Naive B cell (primary cell): ENCODE measurements around the gene BCL11A. TPM values are rescaled to one million over a fixed set of nuclear protein-coding genes. Genes with fewer than 3 reads are reported as not detected.

Source experiments
- ATAC-seq, 2 donors: fragments of 150-1000 bp; cut with Tn5 transposase; 2 replicates each; pipeline ENCODE4 v1.10.0; 2021; ENCODE audit warnings: low read depth in 2 of 2, mild to moderate bottlenecking in 2 of 2, moderate library complexity in 2 of 2
- DNase-seq: peaks from one replicate; pipeline ENCODE4 v3.0.0; 2022
- H3K27ac Mint-ChIP-seq, 6 donors: one replicate each; pipeline ENCODE4 v1.8.0; 2020 to 2022; ENCODE audit warnings: mild to moderate bottlenecking in 6 of 6, mixed read lengths in 6 of 6, moderate library complexity in 5 of 6, inconsistent platforms in 2 of 6
- H3K27me3 Mint-ChIP-seq, 3 donors: one replicate each; pipeline ENCODE4 v1.8.0; 2021 to 2022; ENCODE audit warnings: mixed read lengths in 3 of 3, mild to moderate bottlenecking in 1 of 3
- H3K36me3 Mint-ChIP-seq, 2 donors: one replicate each; pipeline ENCODE4 v1.8.0; 2020 to 2022; ENCODE audit warnings: mixed read lengths in 2 of 2, inconsistent platforms in 1 of 2, mild to moderate bottlenecking in 1 of 2
- H3K4me1 Mint-ChIP-seq, 3 donors: one replicate each; pipeline ENCODE4 v1.8.0; 2020 to 2022; ENCODE audit warnings: mixed read lengths in 3 of 3, inconsistent platforms in 1 of 3, mild to moderate bottlenecking in 1 of 3, moderate library complexity in 1 of 3
- H3K4me3 Mint-ChIP-seq, 8 donors: one replicate each; pipeline ENCODE4 v1.8.0; 2020 to 2022; ENCODE audit warnings: mild to moderate bottlenecking in 8 of 8, mixed read lengths in 8 of 8, moderate library complexity in 8 of 8, inconsistent platforms in 2 of 8
- H3K9me3 Mint-ChIP-seq, 7 donors: one replicate each; pipeline ENCODE4 v1.8.0; 2020 to 2022; ENCODE audit warnings: mixed read lengths in 7 of 7, mild to moderate bottlenecking in 5 of 7, inconsistent platforms in 2 of 7, moderate library complexity in 1 of 7
- polyA plus RNA-seq, 6 donors: library from polyadenylated mRNA; unstranded; fragments of 300-500 nt; fragmentation: Illumina TruSeq; gene quantifications; one replicate each; pipeline ENCODE4 v1.2.3, GENCODE V29; 2021; ENCODE audit warnings: low read depth in 6 of 6

BCL11A gene
- polyA plus RNA-seq, 6 donors from 2014 or later, result 152 to 246 (median 192) TPM

- Mint-ChIP-seq H3K36me3 (peaks cover 11 to 29% of the 10 kb centered on the region in 2 donors), H3K27me3 (no peaks in the 10 kb centered on the region), H3K27ac (peak overlapping the region; percentile 48 to 94 (median 85)), H3K4me3 (peak overlapping the region; percentile 36 to 86 (median 64)), H3K9me3 (no peaks in the 10 kb centered on the region), H3K4me1 (peaks cover 75 to 95% (median 82%) of the 10 kb centered on the region in 3 donors)
- no peak for DNase-seq
- no peak for ATAC-seq
These were observed 17.7 kb downstream of the BCL11A start for GRCh38 chr2:60535685-60536312.

GRCh38 chr2:60534892-60535684 lies 18.4 kb downstream of the BCL11A start:
- Mint-ChIP-seq H3K4me1 (peaks cover 77 to 97% (median 83%) of the 10 kb centered on the region in 3 donors), H3K4me3 (peak overlapping the region; percentile 18 to 82 (median 62)), H3K36me3 (peaks cover 11 to 29% of the 10 kb centered on the region in 2 donors), H3K27ac (peak overlapping the region; percentile 47 to 94 (median 85)), H3K27me3 (no peaks in the 10 kb centered on the region), H3K9me3 (no peaks in the 10 kb centered on the region)
- ATAC-seq (no peak), DNase-seq (no peak)

GRCh38 chr2:60534052-60534685 lies 19.3 kb downstream of the BCL11A start:
- DNase-seq (no peak), ATAC-seq (peak; percentile 38 to 40)
- no peaks in the 10 kb centered on the region for H3K9me3 Mint-ChIP-seq
- H3K27ac Mint-ChIP-seq, result peak overlapping the region; percentile 11 to 93 (median 82)
- peak overlapping the region; percentile 15 to 88 (median 56) for H3K4me3 Mint-ChIP-seq
- peaks cover 13 to 31% of the 10 kb centered on the region in 2 donors for H3K36me3 Mint-ChIP-seq
- no peaks in the 10 kb centered on the region for H3K27me3 Mint-ChIP-seq
- H3K4me1 Mint-ChIP-seq, result peaks cover 82 to 99% (median 92%) of the 10 kb centered on the region in 3 donors

DNA sequence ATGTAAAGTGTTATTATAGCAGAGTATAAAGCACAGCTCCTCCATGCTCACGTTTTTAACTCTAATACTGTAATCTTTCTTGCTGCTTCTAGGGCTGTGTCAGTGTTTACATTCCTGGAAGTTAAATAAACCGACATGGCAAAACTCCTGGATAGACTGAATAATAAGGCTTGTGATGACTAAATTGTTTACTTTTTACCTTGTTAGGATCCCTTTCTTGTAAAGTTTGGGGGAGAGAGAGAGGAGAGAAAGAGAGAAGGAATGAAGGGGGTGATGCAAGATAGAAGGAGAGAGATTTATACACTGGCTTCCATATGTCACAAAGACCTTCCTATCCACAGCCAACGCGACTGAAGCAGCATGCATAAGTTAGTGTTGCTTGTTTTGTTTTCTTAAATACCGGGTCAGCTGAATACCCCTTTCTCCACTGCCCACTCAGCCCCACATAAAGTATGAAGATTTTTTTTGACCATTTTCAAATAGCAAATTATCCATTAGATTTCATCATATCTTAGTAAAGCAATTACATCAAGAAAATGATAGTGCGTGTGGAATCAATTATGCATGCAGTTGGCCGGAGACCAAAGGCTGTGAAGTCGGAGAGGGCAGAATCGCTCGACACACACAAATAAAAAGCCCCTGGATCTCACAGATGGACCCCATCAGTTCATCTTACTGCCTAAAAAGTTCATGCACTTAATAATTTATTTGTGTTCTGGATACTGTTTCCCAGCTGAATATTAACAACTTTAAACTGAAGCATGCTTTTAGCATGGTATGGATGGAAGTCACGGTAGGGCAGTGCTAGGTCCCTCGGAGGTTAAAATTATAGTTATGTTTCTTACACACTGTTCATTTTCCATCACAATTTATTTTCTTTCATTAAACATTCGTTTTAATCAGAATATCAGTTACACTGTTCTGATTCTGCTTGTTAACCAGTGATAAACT lies 20.1 kb downstream of the BCL11A start:
- Mint-ChIP-seq H3K4me1 (peaks cover 84 to 99% (median 97%) of the 10 kb centered on the region in 3 donors), H3K36me3 (peaks cover 16 to 29% of the 10 kb centered on the region in 2 donors), H3K4me3 (peak overlapping the region; percentile 15 to 88 (median 69)), H3K9me3 (no peaks in the 10 kb centered on the region), H3K27me3 (no peaks in the 10 kb centered on the region), H3K27ac (peak overlapping the region; percentile 83 to 97 (median 94))
- ATAC-seq (no peak), DNase-seq (no peak)

DNA sequence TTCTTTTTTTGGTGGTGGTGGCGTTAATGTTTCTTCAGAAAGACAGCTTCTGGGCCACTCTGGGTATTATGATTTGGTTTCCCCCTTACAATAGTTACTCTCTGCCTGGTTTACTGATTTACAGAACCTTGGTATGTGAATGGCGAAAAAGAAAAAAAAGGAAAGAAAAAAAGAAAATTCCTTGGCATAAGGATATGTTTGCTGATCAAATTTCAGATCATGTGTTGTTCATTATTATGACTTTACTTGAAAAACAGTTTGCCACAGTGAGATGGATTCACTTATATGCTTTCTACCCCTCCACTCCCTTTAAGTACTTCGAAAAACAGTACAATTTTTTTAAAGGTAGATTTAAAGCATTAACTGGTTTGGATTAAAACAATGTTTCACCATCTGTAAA lies 21.0 kb downstream of the BCL11A start:
- Mint-ChIP-seq H3K4me3 (peak overlapping the region; percentile 77 to 89 (median 83)), H3K27me3 (no peaks in the 10 kb centered on the region), H3K9me3 (no peaks in the 10 kb centered on the region), H3K4me1 (peaks cover 88 to 99% (median 97%) of the 10 kb centered on the region in 3 donors), H3K27ac (peak overlapping the region; percentile 83 to 98 (median 95)), H3K36me3 (peaks cover 26 to 31% of the 10 kb centered on the region in 2 donors)
- ATAC-seq (no peak), DNase-seq (no peak)

DNA sequence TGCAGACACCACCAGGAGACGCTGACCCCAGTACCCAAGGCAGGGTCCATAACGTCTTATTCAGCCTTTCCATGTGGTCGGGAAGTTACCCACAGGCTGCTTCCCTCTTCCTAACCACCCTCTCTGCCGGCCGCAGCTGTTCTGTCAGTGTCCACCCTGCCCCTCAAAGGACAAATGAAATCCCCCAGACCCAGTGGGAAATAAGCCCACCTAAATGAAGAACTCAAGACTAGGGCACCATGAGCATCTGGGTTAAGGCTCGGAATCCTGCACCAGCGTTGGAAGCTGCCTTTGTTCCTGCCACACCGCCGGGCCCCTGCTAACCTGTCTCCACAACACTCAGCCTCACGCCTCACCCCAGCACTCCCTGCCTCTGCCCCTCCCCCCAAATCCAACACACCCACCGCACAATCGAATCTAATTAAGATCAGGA lies 21.7 kb downstream of the BCL11A start:
- Mint-ChIP-seq H3K4me1 (peaks cover 95 to 100% (median 99%) of the 10 kb centered on the region in 3 donors), H3K27ac (peak overlapping the region; percentile 87 to 98 (median 95)), H3K27me3 (no peaks in the 10 kb centered on the region), H3K9me3 (no peaks in the 10 kb centered on the region), H3K4me3 (peak overlapping the region; percentile 77 to 89 (median 83)), H3K36me3 (peaks cover 31 to 33% of the 10 kb centered on the region in 2 donors)
- peak; percentile 17 to 25 for ATAC-seq
- DNase-seq, result no peak

DNA sequence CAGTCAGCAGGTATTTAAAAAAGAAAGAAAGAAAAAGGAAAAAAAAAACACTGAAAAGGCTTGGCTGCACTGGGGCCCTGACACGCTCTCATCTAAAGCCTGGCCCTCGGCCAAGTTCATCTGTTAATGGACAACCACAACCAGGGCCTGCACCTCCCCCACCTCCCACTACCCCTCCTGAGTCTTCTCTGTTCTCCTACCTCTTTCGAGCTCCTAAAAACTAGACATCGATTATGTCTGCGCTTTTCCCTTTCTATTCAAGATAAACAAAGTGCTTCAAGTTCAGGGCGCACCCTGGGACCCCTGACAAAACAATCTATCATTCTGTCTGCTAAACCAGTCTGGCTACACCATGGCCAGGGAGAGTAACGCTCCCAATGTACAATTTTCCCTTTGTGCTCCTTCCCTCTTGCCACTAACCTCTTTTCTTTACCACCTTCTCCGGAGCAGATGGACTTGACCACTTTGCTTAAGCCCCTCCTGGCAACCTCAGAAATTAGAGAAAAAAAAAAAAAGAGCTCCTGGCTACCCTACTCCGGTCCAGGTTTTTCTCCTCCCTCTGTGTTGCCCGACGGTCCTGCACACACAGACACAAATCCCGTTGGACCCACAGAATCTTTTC lies 22.7 kb downstream of the BCL11A start:
- Mint-ChIP-seq H3K4me3 (peak overlapping the region; percentile 65 to 90 (median 84)), H3K27me3 (no peaks in the 10 kb centered on the region), H3K27ac (peak overlapping the region; percentile 93 to 98 (median 95)), H3K36me3 (peaks cover 31 to 34% of the 10 kb centered on the region in 2 donors), H3K4me1 (peaks cover 96 to 100% (median 99%) of the 10 kb centered on the region in 3 donors), H3K9me3 (no peaks in the 10 kb centered on the region)
- DNase-seq (no peak), ATAC-seq (no peak)

DNA sequence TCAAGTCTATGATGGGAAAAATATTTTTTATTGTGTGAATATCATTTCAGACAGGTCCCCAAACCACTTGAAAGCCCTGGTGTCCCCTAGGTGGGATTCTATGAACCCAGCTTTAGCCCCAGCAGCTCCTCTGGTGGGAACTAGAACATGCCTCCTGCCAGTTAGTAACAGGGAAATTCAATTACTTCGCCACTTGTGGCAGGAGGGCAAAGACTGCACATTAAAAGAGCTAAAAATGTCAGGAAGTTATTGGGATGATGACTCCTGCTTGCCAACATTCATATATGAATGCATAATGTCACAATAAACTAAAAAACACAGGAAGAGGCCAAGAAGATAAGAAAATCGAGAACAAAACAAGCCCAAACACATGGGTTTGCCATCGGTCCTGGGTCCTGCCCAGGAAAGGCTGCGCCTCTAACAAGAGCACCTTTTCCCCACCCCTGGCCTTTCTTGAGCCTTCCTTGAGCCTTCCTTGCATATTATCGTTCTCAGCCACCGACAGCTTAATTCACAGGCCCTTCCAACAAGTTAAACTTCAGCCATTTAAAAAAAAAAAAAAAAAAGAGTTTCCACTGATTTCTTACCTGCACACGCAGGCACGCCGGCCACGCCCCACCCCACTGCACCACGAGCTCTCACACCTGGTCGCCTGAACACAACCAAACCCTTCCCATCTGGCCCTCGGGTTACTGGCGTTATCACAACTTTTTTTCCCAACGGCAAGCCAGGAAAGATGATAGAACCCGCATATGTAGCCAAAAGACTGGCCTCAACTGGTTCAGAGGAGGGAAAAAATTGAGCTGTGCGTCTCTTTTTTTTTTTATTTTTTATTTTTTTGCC lies 23.4 kb downstream of the BCL11A start:
- H3K27me3 Mint-ChIP-seq, result no peaks in the 10 kb centered on the region
- no peak for ATAC-seq
- H3K4me3 Mint-ChIP-seq, result peak overlapping the region; percentile 68 to 90 (median 83)
- no peaks in the 10 kb centered on the region for H3K9me3 Mint-ChIP-seq
- peaks cover 94 to 100% (median 99%) of the 10 kb centered on the region in 3 donors for H3K4me1 Mint-ChIP-seq
- H3K36me3 Mint-ChIP-seq, result peaks cover 31 to 34% of the 10 kb centered on the region in 2 donors
- peak overlapping the region; percentile 86 to 96 (median 94) for H3K27ac Mint-ChIP-seq
- no peak for DNase-seq

DNA sequence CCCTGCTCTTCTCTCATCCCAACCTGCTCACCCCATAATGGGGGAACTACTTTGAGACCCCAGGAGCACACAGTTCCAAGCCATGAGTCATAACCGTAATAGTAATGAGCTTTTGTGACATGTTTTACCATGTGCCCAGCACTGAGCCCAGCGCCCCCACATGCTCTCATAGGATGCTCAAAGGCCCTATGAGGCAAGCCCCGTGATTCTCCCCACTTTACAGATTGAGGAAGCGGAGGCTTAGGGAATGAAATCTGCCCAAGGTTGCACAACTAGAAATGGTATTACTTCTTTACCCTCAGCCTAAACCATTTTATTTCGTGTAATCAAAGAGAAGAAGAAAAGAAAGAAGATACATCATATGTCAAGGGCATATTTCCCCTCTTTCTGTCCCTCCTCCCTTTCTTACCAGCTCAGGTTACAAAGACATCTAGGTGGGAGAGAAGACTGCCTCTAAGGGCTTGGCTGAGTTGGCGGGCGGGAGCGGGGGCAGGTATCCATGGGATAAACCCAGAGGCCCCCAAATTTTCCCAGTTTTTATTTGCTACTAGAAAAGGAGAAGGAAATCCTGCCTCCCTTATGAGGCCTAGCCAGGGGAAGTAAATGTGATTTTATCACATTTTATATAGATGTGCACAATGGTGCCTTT lies 24.2 kb downstream of the BCL11A start:
- H3K4me3 Mint-ChIP-seq, result peak overlapping the region; percentile 37 to 90 (median 71)

GRCh38 chr2:60528281-60529020 lies 25.0 kb downstream of the BCL11A start:
- Mint-ChIP-seq H3K4me3 (peak overlapping the region in 7 of 8 donors; percentile 40 to 85 (median 73)), H3K36me3 (peaks cover 34 to 40% of the 10 kb centered on the region in 2 donors), H3K4me1 (peaks cover 94 to 99% (median 98%) of the 10 kb centered on the region in 3 donors), H3K27ac (peak overlapping the region; percentile 93 to 97 (median 95)), H3K9me3 (no peaks in the 10 kb centered on the region), H3K27me3 (no peaks in the 10 kb centered on the region)
- ATAC-seq, result no peak
- no peak for DNase-seq

More for the DNA sequence above, 24.2 kb downstream of the BCL11A start:
- Mint-ChIP-seq H3K36me3 (peaks cover 34 to 36% of the 10 kb centered on the region in 2 donors), H3K27ac (peak overlapping the region; percentile 93 to 97 (median 95)), H3K4me1 (peaks cover 93 to 99% (median 98%) of the 10 kb centered on the region in 3 donors), H3K9me3 (no peaks in the 10 kb centered on the region), H3K27me3 (no peaks in the 10 kb centered on the region)
- DNase-seq (no peak), ATAC-seq (peak in 1 of 2 donors; percentile 23)
